MM.1S (cell line): ENCODE results near the gene CENPU.

Experiments
- CTCF ChIP-seq: fragments of 300-600 bp; sonication (generic); IDR thresholded peaks from 2 replicates; pipeline ENCODE4 v1.5.1; 2016; ENCODE audit warnings: antibody characterized with exemption, low read length, mixed read lengths
- EZH2 ChIP-seq: fragments of 300-600 bp; sonication (generic); optimal IDR thresholded peaks from 2 replicates; pipeline ENCODE3; 2017; ENCODE audit warnings: low read depth, mild to moderate bottlenecking, antibody characterized with exemption, low read length, mixed read lengths
- EZH2phosphoT487 ChIP-seq: fragments of 300-600 bp; sonication (generic); IDR thresholded peaks from 2 replicates; pipeline ENCODE4 v1.6.1; 2018; ENCODE audit warnings: antibody characterized with exemption, low read length

DNA sequence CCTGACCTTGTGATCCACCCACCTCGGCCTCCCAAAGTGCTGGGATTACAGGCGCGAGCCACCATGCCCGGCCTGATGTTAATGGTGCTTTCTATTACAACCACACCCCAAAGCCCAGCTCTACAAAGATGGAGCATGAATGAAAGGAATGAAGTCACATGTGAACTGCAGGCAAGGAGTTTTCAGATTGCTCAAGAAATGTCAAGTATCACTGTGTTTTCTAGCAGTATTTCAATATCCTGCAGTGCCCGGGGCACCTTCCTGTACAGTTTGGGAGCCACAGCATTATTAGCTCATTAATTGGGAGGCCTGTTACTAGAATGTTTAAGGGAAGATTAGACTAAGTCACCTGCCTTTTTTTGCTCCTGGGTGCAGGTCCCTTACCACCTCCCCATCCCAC lies 44.2 kb downstream of the CENPU start:
- TF ChIP-seq CTCF (no peak), EZH2 (no peak), EZH2phosphoT487 (no peak)
